Caco-2 (cell line): ENCODE data around the gene EFHC1. TPM values are rescaled to one million over a fixed set of nuclear protein-coding genes. Genes with fewer than 3 reads are reported as not detected.
A peak's percentile ranks its signal among the peaks of the same experiment; 100 is the strongest.

ENCODE experiments used
- Bru-seq: library from RNA; stranded (reverse); fragments of 400-500 nt; gene quantifications from one replicate; lab custom pipeline; 2021; lab: Mats Ljungman, UMichigan
- BruChase-seq, 2 experiments: library from RNA; stranded (reverse); fragments of 400-500 nt; gene quantifications; one replicate each; lab custom pipeline; 2021; lab: Mats Ljungman, UMichigan
- BruUV-seq: library from RNA; stranded (reverse); fragments of 400-500 nt; replicated peaks from 2 replicates; lab custom pipeline; 2021; lab: Mats Ljungman, UMichigan
- CTCF ChIA-PET: fragments of 300-600 bp; sonication (Branson Sonifier 250); formaldehyde crosslinking; loops from one replicate; lab custom pipeline; 2022; ENCODE audit warnings: antibody characterized with exemption; lab: Charles Lee
- POLR2A ChIA-PET: fragments of 300-600 bp; sonication (Branson Sonifier 250); formaldehyde crosslinking; loops from one replicate; lab custom pipeline; 2022; ENCODE audit warnings: antibody characterized with exemption; lab: Charles Lee
- DNase-seq, 2 experiments: peaks; one replicate each; pipeline versions ENCODE4 v3.0.0 to v3.0.0-alpha.2; 2020 to 2022
- H3K27me3 ChIP-seq: replicated peaks from 2 replicates; pipeline ENCODE4 v1.6.0; 2011; ENCODE audit warnings: low read length; ENCODE audit not compliant: control insufficient read depth, insufficient read depth
- H3K36me3 ChIP-seq: 2 replicates; pipeline ENCODE4 v1.5.1; 2011; ENCODE audit warnings: low read length; ENCODE audit not compliant: control insufficient read depth, insufficient read depth
- H3K4me1 ChIP-seq: fragments of 250-450 bp; sonication (Bioruptor Pico); 2 replicates; pipeline ENCODE4 v1.5.1; 2020; ENCODE audit warnings: mild to moderate bottlenecking
- H3K4me3 ChIP-seq: 2 replicates; pipeline ENCODE4 v1.5.1; 2011; ENCODE audit warnings: low read depth, mild to moderate bottlenecking, control low read depth, low read length
- H3K9me3 ChIP-seq: fragments of 250-450 bp; sonication (Bioruptor Pico); 2 replicates; pipeline ENCODE4 v1.5.1; 2020; ENCODE audit warnings: mild to moderate bottlenecking, moderate library complexity
- H3K27ac Mint-ChIP-seq: one replicate; pipeline ENCODE4 v1.8.0; 2022; ENCODE audit warnings: mixed read lengths; ENCODE audit not compliant: unreplicated experiment
- H3K27me3 Mint-ChIP-seq: one replicate; pipeline ENCODE4 v1.8.0; 2022; ENCODE audit warnings: mixed read lengths; ENCODE audit not compliant: insufficient read depth, unreplicated experiment
- H3K36me3 Mint-ChIP-seq: one replicate; pipeline ENCODE4 v1.8.0; 2022; ENCODE audit warnings: mild to moderate bottlenecking, mixed read lengths; ENCODE audit not compliant: insufficient read depth, unreplicated experiment
- H3K4me1 Mint-ChIP-seq: one replicate; pipeline ENCODE4 v1.8.0; 2022; ENCODE audit warnings: low read depth, mixed read lengths; ENCODE audit not compliant: unreplicated experiment
- H3K4me3 Mint-ChIP-seq: one replicate; pipeline ENCODE4 v1.8.0; 2022; ENCODE audit warnings: mild to moderate bottlenecking, moderate library complexity, mixed read lengths; ENCODE audit not compliant: unreplicated experiment
- H3K9me3 Mint-ChIP-seq: one replicate; pipeline ENCODE4 v1.8.0; 2022; ENCODE audit warnings: mixed read lengths; ENCODE audit not compliant: unreplicated experiment
- CTCF ChIP-seq, 2 experiments: fragments of 200-600 bp in 1 of 2; IDR thresholded peaks; 1 replicate in 1 of 2; 2 replicates in 1 of 2; pipeline versions ENCODE4 v1.5.1 to v1.8.0; 2011 to 2022; ENCODE audit warnings: antibody characterized with exemption in 1 of 2, control low read depth in 1 of 2, inconsistent platforms in 1 of 2, low read depth in 1 of 2, low read length in 1 of 2, mild to moderate bottlenecking in 1 of 2, moderate library complexity in 1 of 2; ENCODE audit not compliant: insufficient read depth in 1 of 2, severe bottlenecking in 1 of 2, unreplicated experiment in 1 of 2
- intact Hi-C: fragments of 100-400 bp; cut with micrococcal nuclease; formaldehyde crosslinking; loops from one replicate; pipeline ENCODE4 v1.10.0; 2022; ENCODE audit not compliant: unreplicated experiment
- long read RNA-seq: library from polyadenylated mRNA; stranded (forward); transcript quantifications from one replicate; pipeline ENCODE4 v2.0.0, GENCODE V29; 2022
- total RNA-seq: library from RNA; stranded (reverse); gene quantifications from 2 replicates; pipeline ENCODE4 v1.2.3, GENCODE V29; 2022

Gene EFHC1
- total RNA-seq (12.2 and 14.6 TPM in 2 replicates), Bru-seq, nascent RNA (percentile 50 among the genes with signal in this experiment), BruChase-seq, experiment 1, labeled RNA remaining after a 2-hour chase (percentile 52 among the genes with signal in this experiment), BruChase-seq, experiment 2, labeled RNA remaining after a 6-hour chase (percentile 46 among the genes with signal in this experiment)
- long read RNA-seq, full-length matches to known transcripts: 5 of 22 reads
- long read RNA-seq, partial matches to known transcripts: 2 of 22 reads
- long read RNA-seq, other reads (novel, unspliced or antisense): 15 of 22 reads

GRCh38 chr6:52419809-52420667 is at the start of gene EFHC1:
Gene EFHC1, plus strand, starts transcription at chr6:52420342. Its CDS starts 69 bp downstream, at chr6:52420411.
- no TSS peak for BruUV-seq
- Histone ChIP-seq H3K4me1 (peaks cover 32% of the 10 kb centered on the region), H3K9me3 (no peaks in the 10 kb centered on the region), H3K36me3 (no peaks in the 10 kb centered on the region), H3K4me3 (peak within 1 kb of the TSS; percentile 69), H3K27me3 (no peaks in the 10 kb centered on the region)
- peak; percentile 97 to 98 for DNase-seq
- intact Hi-C loops: loop anchor here (1.0 kb wide), 1 partner anchor 170 kb away; no protein-coding TSS in a partner anchor
- POLR2A ChIA-PET: interaction anchor here (0.5 to 1.7 kb wide), 6 partner anchors 135 to 306 kb away, joined by 3 to 7 read pairs (median 4); no protein-coding TSS in a partner anchor
- Mint-ChIP-seq H3K27ac (no peak within 1 kb of the TSS), H3K4me1 (peaks cover 19% of the 10 kb centered on the region), H3K27me3 (no peaks in the 10 kb centered on the region), H3K4me3 (no peak within 1 kb of the TSS), H3K36me3 (no peaks in the 10 kb centered on the region), H3K9me3 (no peaks in the 10 kb centered on the region)
- no peak for TF ChIP-seq CTCF (IDR thresholded peaks at IDR 0.05; ENCODE audit: insufficient read depth in 1 of 2, low read depth in 1 of 2, low read length in 1 of 2, severe bottlenecking in 1 of 2, unreplicated experiment in 1 of 2)
- CTCF ChIA-PET: interaction anchor here (0.8 to 5.7 kb wide), 4 partner anchors 12 to 232 kb away, joined by 3 to 34 read pairs (median 7); no protein-coding TSS in a partner anchor

- no peak for DNase-seq
- peaks cover 4% of the 10 kb centered on the region for H3K4me1 Mint-ChIP-seq
- CTCF ChIA-PET: no interaction called here
Observed at GRCh38 chr6:52371656-52372191, 48.4 kb upstream of the EFHC1 start.

More at GRCh38 chr6:52371656-52372191, 48.4 kb upstream of the EFHC1 start:
- H3K9me3 Mint-ChIP-seq: peaks cover 12% of the 10 kb centered on the region
- no peaks in the 10 kb centered on the region for H3K9me3 ChIP-seq
- no TSS peak for BruUV-seq
- no peak for TF ChIP-seq CTCF (IDR thresholded peaks at IDR 0.05; ENCODE audit: insufficient read depth in 1 of 2, low read depth in 1 of 2, low read length in 1 of 2, severe bottlenecking in 1 of 2, unreplicated experiment in 1 of 2)
- H3K4me3 Mint-ChIP-seq: no peak overlapping the region
- POLR2A ChIA-PET: no interaction called here
- no peaks in the 10 kb centered on the region for H3K4me1 ChIP-seq
- intact Hi-C loops: no loop called here
- H3K27me3 ChIP-seq: no peaks in the 10 kb centered on the region
- H3K27ac Mint-ChIP-seq: no peak overlapping the region
- H3K27me3 Mint-ChIP-seq: no peaks in the 10 kb centered on the region
- H3K36me3 Mint-ChIP-seq: peaks cover 24% of the 10 kb centered on the region
- no peak overlapping the region for H3K4me3 ChIP-seq
- H3K36me3 ChIP-seq: no peaks in the 10 kb centered on the region
